SU-DHL-6 (cell line): ENCODE results near the gene ZFP3.

Source experiments
- CTCF ChIP-seq: fragments of 200-600 bp; sonication (generic); IDR thresholded peaks from one replicate; pipeline ENCODE4 v1.5.1; 2017; ENCODE audit warnings: antibody characterized with exemption, mild to moderate bottlenecking, low read length, moderate library complexity; ENCODE audit not compliant: insufficient read depth, poor library complexity, severe bottlenecking
- EZH2phosphoT487 ChIP-seq: fragments of 200-600 bp; sonication (generic), shearing (Covaris generic); conservative IDR thresholded peaks from 2 replicates; pipeline ENCODE4 v1.6.1; 2018; ENCODE audit warnings: mild to moderate bottlenecking, antibody characterized with exemption, low read length, moderate library complexity, mixed read lengths

GRCh38 chr17:5131146-5131715, 53.0 kb downstream of the ZFP3 start:
- no peak for TF ChIP-seq CTCF
- no peak for TF ChIP-seq EZH2phosphoT487
